Naive B cell (primary cell): ENCODE results near the gene STAC2. TPM values are rescaled to one million over a fixed set of nuclear protein-coding genes. Genes with fewer than 3 reads are reported as not detected.
"Not testable (repeated sequence)": the region's sequence is repeated elsewhere in the genome, so short reads cannot be mapped to it uniquely, and the experiment has no call there.

ENCODE experiments used
- ATAC-seq, 2 donors: fragments of 150-1000 bp; cut with Tn5 transposase; 2 replicates each; pipeline ENCODE4 v1.10.0; 2021; ENCODE audit warnings: low read depth in 2 of 2, mild to moderate bottlenecking in 2 of 2, moderate library complexity in 2 of 2
- DNase-seq: peaks from one replicate; pipeline ENCODE4 v3.0.0; 2022
- H3K27ac Mint-ChIP-seq, 6 donors: one replicate each; pipeline ENCODE4 v1.8.0; 2020 to 2022; ENCODE audit warnings: mild to moderate bottlenecking in 6 of 6, mixed read lengths in 6 of 6, moderate library complexity in 5 of 6, inconsistent platforms in 2 of 6
- H3K27me3 Mint-ChIP-seq, 3 donors: one replicate each; pipeline ENCODE4 v1.8.0; 2021 to 2022; ENCODE audit warnings: mixed read lengths in 3 of 3, mild to moderate bottlenecking in 1 of 3
- H3K36me3 Mint-ChIP-seq, 2 donors: one replicate each; pipeline ENCODE4 v1.8.0; 2020 to 2022; ENCODE audit warnings: mixed read lengths in 2 of 2, inconsistent platforms in 1 of 2, mild to moderate bottlenecking in 1 of 2
- H3K4me1 Mint-ChIP-seq, 3 donors: one replicate each; pipeline ENCODE4 v1.8.0; 2020 to 2022; ENCODE audit warnings: mixed read lengths in 3 of 3, inconsistent platforms in 1 of 3, mild to moderate bottlenecking in 1 of 3, moderate library complexity in 1 of 3
- H3K4me3 Mint-ChIP-seq, 8 donors: one replicate each; pipeline ENCODE4 v1.8.0; 2020 to 2022; ENCODE audit warnings: mild to moderate bottlenecking in 8 of 8, mixed read lengths in 8 of 8, moderate library complexity in 8 of 8, inconsistent platforms in 2 of 8
- H3K9me3 Mint-ChIP-seq, 7 donors: one replicate each; pipeline ENCODE4 v1.8.0; 2020 to 2022; ENCODE audit warnings: mixed read lengths in 7 of 7, mild to moderate bottlenecking in 5 of 7, inconsistent platforms in 2 of 7, moderate library complexity in 1 of 7
- polyA plus RNA-seq, 6 donors: library from polyadenylated mRNA; unstranded; fragments of 300-500 nt; fragmentation: Illumina TruSeq; gene quantifications; one replicate each; pipeline ENCODE4 v1.2.3, GENCODE V29; 2021; ENCODE audit warnings: low read depth in 6 of 6

The STAC2 gene
- polyA plus RNA-seq, result not detected

- H3K36me3 Mint-ChIP-seq, result peaks cover 0 to 7% of the 10 kb centered on the region in 2 donors
- peak within 1 kb of the TSS; percentile 68 to 93 (median 85) for H3K4me3 Mint-ChIP-seq
- ATAC-seq, result peak; percentile 78 to 79
- peaks cover 0 to 3% (median 0%) of the 10 kb centered on the region in 7 donors for H3K9me3 Mint-ChIP-seq
- DNase-seq, result peak; percentile 62
- H3K27me3 Mint-ChIP-seq, result peaks cover 30 to 69% (median 63%) of the 10 kb centered on the region in 3 donors
- H3K27ac Mint-ChIP-seq, result peak within 1 kb of the TSS in 3 of 6 donors; percentile 24 to 94 (median 68)
- peaks cover 12 to 19% (median 13%) of the 10 kb centered on the region in 3 donors for H3K4me1 Mint-ChIP-seq
Measured at GRCh38 chr17:39225308-39225958, at the start of gene STAC2. TSS of gene STAC2 (minus strand) at chr17:39225945. CDS start at chr17:39225502, 443 bp downstream.

GRCh38 chr17:39271546-39271945 is 45.8 kb upstream of the STAC2 start:
- DNase-seq (no peak), ATAC-seq (no peak)
- no peaks in the 10 kb centered on the region for H3K27me3 Mint-ChIP-seq
- peaks cover 0 to 6% (median 4%) of the 10 kb centered on the region in 3 donors for H3K4me1 Mint-ChIP-seq
- peaks cover 0 to 11% of the 10 kb centered on the region in 2 donors for H3K36me3 Mint-ChIP-seq
- no peaks in the 10 kb centered on the region for H3K9me3 Mint-ChIP-seq
- no peak overlapping the region for H3K4me3 Mint-ChIP-seq
- no peak overlapping the region for H3K27ac Mint-ChIP-seq

GRCh38 chr17:39270923-39271322 is 45.2 kb upstream of the STAC2 start:
- Mint-ChIP-seq H3K4me1 (peaks cover 0 to 2% (median 1%) of the 10 kb centered on the region in 3 donors), H3K36me3 (peaks cover 0 to 11% of the 10 kb centered on the region in 2 donors), H3K4me3 (no peak overlapping the region), H3K27ac (no peak overlapping the region), H3K27me3 (no peaks in the 10 kb centered on the region), H3K9me3 (no peaks in the 10 kb centered on the region)
- ATAC-seq (no peak), DNase-seq (no peak)

- Mint-ChIP-seq H3K4me1 (no peaks in the 10 kb centered on the region), H3K4me3 (no peak overlapping the region), H3K36me3 (peaks cover 16 to 29% of the 10 kb centered on the region in 2 donors), H3K27me3 (no peaks in the 10 kb centered on the region), H3K27ac (peak overlapping the region in 1 of 6 donors; percentile 79), H3K9me3 (no peaks in the 10 kb centered on the region)
- DNase-seq (no peak), ATAC-seq (no peak)
Measured at GRCh38 chr17:39264119-39264518, 38.4 kb upstream of the STAC2 start.

GRCh38 chr17:39261286-39261685 is 35.5 kb upstream of the STAC2 start:
- Mint-ChIP-seq H3K27ac (no peak overlapping the region), H3K4me1 (no peaks in the 10 kb centered on the region)

GRCh38 chr17:39252788-39253460 is 27.2 kb upstream of the STAC2 start:
- Mint-ChIP-seq H3K36me3 (peaks cover 0 to 14% of the 10 kb centered on the region in 2 donors), H3K27ac (no peak overlapping the region), H3K9me3 (no peaks in the 10 kb centered on the region), H3K4me1 (no peaks in the 10 kb centered on the region), H3K27me3 (no peaks in the 10 kb centered on the region), H3K4me3 (no peak overlapping the region)
- ATAC-seq (no peak), DNase-seq (no peak)

More at GRCh38 chr17:39261286-39261685, 35.5 kb upstream of the STAC2 start:
- ATAC-seq (peak in 1 of 2 donors; percentile 32), DNase-seq (no peak)
- H3K4me3 Mint-ChIP-seq, result no peak overlapping the region
- peaks cover 22 to 36% of the 10 kb centered on the region in 2 donors for H3K36me3 Mint-ChIP-seq
- no peaks in the 10 kb centered on the region for H3K9me3 Mint-ChIP-seq
- H3K27me3 Mint-ChIP-seq, result no peaks in the 10 kb centered on the region

- no peak overlapping the region for H3K4me3 Mint-ChIP-seq
- H3K36me3 Mint-ChIP-seq, result peaks cover 0 to 8% of the 10 kb centered on the region in 2 donors
Measured at GRCh38 chr17:39251997-39252396, 26.3 kb upstream of the STAC2 start.

GRCh38 chr17:39250076-39250475 is 24.3 kb upstream of the STAC2 start:
- H3K27ac Mint-ChIP-seq, H3K4me3 Mint-ChIP-seq, H3K4me1 Mint-ChIP-seq, DNase-seq, ATAC-seq, H3K9me3 Mint-ChIP-seq, H3K27me3 Mint-ChIP-seq, H3K36me3 Mint-ChIP-seq: not testable (repeated sequence)

More at GRCh38 chr17:39251997-39252396, 26.3 kb upstream of the STAC2 start:
- H3K4me1 Mint-ChIP-seq, result no peaks in the 10 kb centered on the region
- H3K27ac Mint-ChIP-seq, result no peak overlapping the region
- no peak for DNase-seq
- no peaks in the 10 kb centered on the region for H3K27me3 Mint-ChIP-seq
- no peaks in the 10 kb centered on the region for H3K9me3 Mint-ChIP-seq
- no peak for ATAC-seq

- H3K27ac Mint-ChIP-seq, result peak overlapping the region in 1 of 6 donors; percentile 61
- peaks cover 13 to 18% (median 18%) of the 10 kb centered on the region in 3 donors for H3K4me1 Mint-ChIP-seq
- peaks cover 5 to 19% (median 7%) of the 10 kb centered on the region in 3 donors for H3K27me3 Mint-ChIP-seq
Measured at GRCh38 chr17:39246274-39246673, 20.5 kb upstream of the STAC2 start.

GRCh38 chr17:39244600-39245570 is 19.1 kb upstream of the STAC2 start:
- DNase-seq (peak; percentile 77), ATAC-seq (peak; percentile 76 to 86)
- no peaks in the 10 kb centered on the region for H3K9me3 Mint-ChIP-seq
- no peaks in the 10 kb centered on the region for H3K36me3 Mint-ChIP-seq
- peak overlapping the region in 6 of 8 donors; percentile 27 to 81 (median 67) for H3K4me3 Mint-ChIP-seq
- H3K27ac Mint-ChIP-seq, result peak overlapping the region in 5 of 6 donors; percentile 20 to 62 (median 56)
- H3K4me1 Mint-ChIP-seq, result peaks cover 15 to 21% (median 21%) of the 10 kb centered on the region in 3 donors
- H3K27me3 Mint-ChIP-seq, result peaks cover 5 to 22% (median 11%) of the 10 kb centered on the region in 3 donors

More at GRCh38 chr17:39246274-39246673, 20.5 kb upstream of the STAC2 start:
- Mint-ChIP-seq H3K36me3 (no peaks in the 10 kb centered on the region), H3K4me3 (no peak overlapping the region), H3K9me3 (no peaks in the 10 kb centered on the region)
- DNase-seq (no peak), ATAC-seq (no peak)

GRCh38 chr17:39244016-39244599 is 18.4 kb upstream of the STAC2 start:
- H3K27ac Mint-ChIP-seq, result peak overlapping the region in 2 of 6 donors; percentile 28 to 47
- H3K36me3 Mint-ChIP-seq, result no peaks in the 10 kb centered on the region
- H3K9me3 Mint-ChIP-seq, result no peaks in the 10 kb centered on the region
- peak; percentile 29 for DNase-seq
- H3K4me3 Mint-ChIP-seq, result peak overlapping the region in 5 of 8 donors; percentile 10 to 65 (median 43)
- H3K27me3 Mint-ChIP-seq, result peaks cover 5 to 27% (median 16%) of the 10 kb centered on the region in 3 donors
- H3K4me1 Mint-ChIP-seq, result peaks cover 21 to 27% (median 27%) of the 10 kb centered on the region in 3 donors
- peak; percentile 34 to 47 for ATAC-seq

- Mint-ChIP-seq H3K4me3 (peak overlapping the region in 1 of 8 donors; percentile 65), H3K9me3 (no peaks in the 10 kb centered on the region), H3K27ac (no peak overlapping the region), H3K27me3 (peaks cover 10 to 33% (median 16%) of the 10 kb centered on the region in 3 donors), H3K36me3 (no peaks in the 10 kb centered on the region), H3K4me1 (peaks cover 28 to 35% (median 34%) of the 10 kb centered on the region in 3 donors)
- no peak for DNase-seq
- ATAC-seq, result no peak
Measured at GRCh38 chr17:39243155-39243554, 17.4 kb upstream of the STAC2 start.
